Neural cell (in vitro differentiated cells): ENCODE measurements around the gene CTNNB1.

ENCODE experiments used
- CTCF ChIP-seq: fragments of 450-650 bp; IDR thresholded peaks from 2 replicates; pipeline ENCODE4 v1.5.1; 2014; ENCODE audit warnings: antibody characterized with exemption, mild to moderate bottlenecking, moderate library complexity; ENCODE audit not compliant: poor library complexity, severe bottlenecking
- EZH2 ChIP-seq: fragments of 200-600, 300-800 bp; shearing (Covaris generic), sonication (generic); IDR thresholded peaks from 2 replicates; pipeline ENCODE4 v1.6.1; 2014; ENCODE audit warnings: antibody characterized with exemption, low read length, borderline replicate concordance, mild to moderate bottlenecking; ENCODE audit not compliant: insufficient read depth, poor library complexity, severe bottlenecking
- MXI1 ChIP-seq: fragments of 450-650 bp; conservative IDR thresholded peaks from 2 replicates; pipeline ENCODE4 v1.6.1; 2014; ENCODE audit warnings: antibody characterized with exemption, mild to moderate bottlenecking; ENCODE audit not compliant: poor library complexity, severe bottlenecking
- POLR2AphosphoS5 ChIP-seq: IDR thresholded peaks from 2 replicates; pipeline ENCODE4 v1.6.1; 2012
- RAD21 ChIP-seq: fragments of 450-650 bp; conservative IDR thresholded peaks from 2 replicates; pipeline ENCODE4 v1.6.1; 2014; ENCODE audit warnings: antibody characterized with exemption, mild to moderate bottlenecking, moderate library complexity
- SMC3 ChIP-seq: fragments of 450-650 bp; conservative IDR thresholded peaks from 2 replicates; pipeline ENCODE4 v1.6.1; 2014; ENCODE audit warnings: antibody characterized with exemption, mild to moderate bottlenecking, moderate library complexity; ENCODE audit not compliant: poor library complexity
- TAF1 ChIP-seq: IDR thresholded peaks from 2 replicates; pipeline ENCODE4 v1.6.1; 2012; ENCODE audit warnings: low read depth
- TF ChIP-seq, protein P1 (sequence below): IDR thresholded peaks from 2 replicates; pipeline ENCODE4 v1.6.1; 2012; ENCODE audit warnings: borderline replicate concordance

GRCh38 chr3:41276191-41276590 lies 76.9 kb downstream of the CTNNB1 start:
- TF ChIP-seq CTCF (no peak), MXI1 (no peak), SMC3 (no peak), EZH2 (no peak), POLR2AphosphoS5 (no peak), TAF1 (no peak), RAD21 (no peak)
- TF ChIP-seq, protein P1, sequence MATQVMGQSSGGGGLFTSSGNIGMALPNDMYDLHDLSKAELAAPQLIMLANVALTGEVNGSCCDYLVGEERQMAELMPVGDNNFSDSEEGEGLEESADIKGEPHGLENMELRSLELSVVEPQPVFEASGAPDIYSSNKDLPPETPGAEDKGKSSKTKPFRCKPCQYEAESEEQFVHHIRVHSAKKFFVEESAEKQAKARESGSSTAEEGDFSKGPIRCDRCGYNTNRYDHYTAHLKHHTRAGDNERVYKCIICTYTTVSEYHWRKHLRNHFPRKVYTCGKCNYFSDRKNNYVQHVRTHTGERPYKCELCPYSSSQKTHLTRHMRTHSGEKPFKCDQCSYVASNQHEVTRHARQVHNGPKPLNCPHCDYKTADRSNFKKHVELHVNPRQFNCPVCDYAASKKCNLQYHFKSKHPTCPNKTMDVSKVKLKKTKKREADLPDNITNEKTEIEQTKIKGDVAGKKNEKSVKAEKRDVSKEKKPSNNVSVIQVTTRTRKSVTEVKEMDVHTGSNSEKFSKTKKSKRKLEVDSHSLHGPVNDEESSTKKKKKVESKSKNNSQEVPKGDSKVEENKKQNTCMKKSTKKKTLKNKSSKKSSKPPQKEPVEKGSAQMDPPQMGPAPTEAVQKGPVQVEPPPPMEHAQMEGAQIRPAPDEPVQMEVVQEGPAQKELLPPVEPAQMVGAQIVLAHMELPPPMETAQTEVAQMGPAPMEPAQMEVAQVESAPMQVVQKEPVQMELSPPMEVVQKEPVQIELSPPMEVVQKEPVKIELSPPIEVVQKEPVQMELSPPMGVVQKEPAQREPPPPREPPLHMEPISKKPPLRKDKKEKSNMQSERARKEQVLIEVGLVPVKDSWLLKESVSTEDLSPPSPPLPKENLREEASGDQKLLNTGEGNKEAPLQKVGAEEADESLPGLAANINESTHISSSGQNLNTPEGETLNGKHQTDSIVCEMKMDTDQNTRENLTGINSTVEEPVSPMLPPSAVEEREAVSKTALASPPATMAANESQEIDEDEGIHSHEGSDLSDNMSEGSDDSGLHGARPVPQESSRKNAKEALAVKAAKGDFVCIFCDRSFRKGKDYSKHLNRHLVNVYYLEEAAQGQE = no peak
